Measurements from ENCODE around the gene PITPNM3. TPM values are rescaled to one million over a fixed set of nuclear protein-coding genes. Genes with fewer than 3 reads are reported as not detected.

PITPNM3 gene
- total and polyA plus RNA-seq, 2 of the 8 experiments (the other 6 are each of a cell fraction or from before 2014, with no cell fraction given): 1.7 to 3.1 TPM

DNA sequence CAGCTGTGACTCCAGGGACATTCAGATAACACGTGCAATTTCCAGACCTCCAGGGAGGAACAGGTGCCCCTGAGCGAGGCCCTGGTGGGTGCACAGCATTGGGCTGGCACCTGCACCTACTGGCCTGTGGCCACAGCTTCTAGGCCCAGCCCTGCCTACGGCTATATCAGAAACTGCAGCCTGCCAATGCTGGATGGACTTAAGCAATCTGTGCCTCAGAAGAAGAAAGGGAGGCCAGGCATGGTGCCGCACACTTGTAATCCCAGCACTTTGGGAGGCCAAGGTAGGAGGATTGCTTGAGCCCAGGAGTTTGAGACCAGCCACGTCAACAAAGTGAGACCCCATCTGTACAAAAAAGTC lies 12.4 kb downstream of the PITPNM3 start:
- Histone ChIP-seq H3K79me2 (ENCODE audit: control insufficient read depth in 1 of 2, insufficient read depth in 2 of 2, low read length in 2 of 2) (no peaks in the 10 kb centered on the region), H2BK5ac (ENCODE audit: low read depth, low read length) (no peak overlapping the region), H3K4ac (replicated peaks; ENCODE audit: insufficient read length, low read depth, low read length) (no peak overlapping the region), H3K23me2 (ENCODE audit: low read depth, low read length) (no peaks in the 10 kb centered on the region; the same call in 1 of the 2 replicates), H3K79me1 (ENCODE audit: low read depth, low read length) (no peaks in the 10 kb centered on the region; the same call in 1 of the 2 replicates), H2BK15ac (ENCODE audit: low read length) (no peak overlapping the region), H3K56ac (replicated peaks; ENCODE audit: insufficient read length, low read depth, low read length) (no peak overlapping the region), H2AK5ac (ENCODE audit: low read depth, low read length) (no peak overlapping the region), H2BK12ac (ENCODE audit: low read depth, low read length) (no peak overlapping the region), H3K27ac (ENCODE audit: low read depth, low read length) (no peak overlapping the region), H3K36me3 (ENCODE audit: control insufficient read depth in 2 of 4, insufficient read depth in 4 of 4, low read length in 3 of 4) (no peaks in the 10 kb centered on the region), H4K91ac (replicated peaks; ENCODE audit: insufficient read length, low read length) (no peak overlapping the region), H3K9me3 (ENCODE audit: insufficient read depth in 2 of 2, low read depth in 1 of 2, low read length in 1 of 2) (peaks cover 0 to 3% of the 10 kb centered on the region in 2 experiments; a peak in 1 of 4 replicates), H3K4me2 (ENCODE audit: insufficient read depth in 1 of 2, low read depth in 2 of 2, low read length in 2 of 2) (no peak overlapping the region; a peak in 1 of 4 replicates), H3K4me1 (replicated peaks in 1 of 4; ENCODE audit: control insufficient read depth in 3 of 4, insufficient read depth in 4 of 4, low read length in 3 of 4) (peaks cover 0 to 9% (median 3%) of the 10 kb centered on the region in 4 experiments; a peak in 6 of 7 replicates), H4K20me1 (replicated peaks in 1 of 2; ENCODE audit: control insufficient read depth in 1 of 2, insufficient read depth in 2 of 2, low read length in 2 of 2) (no peaks in the 10 kb centered on the region), H3K23ac (ENCODE audit: insufficient read length) (no peak overlapping the region), H4K8ac (ENCODE audit: extremely low read depth, insufficient read depth, low read length) (no peak overlapping the region), H4K5ac (ENCODE audit: insufficient read length, low read depth, low read length) (no peak overlapping the region), H3K9ac (replicated peaks in 1 of 4; ENCODE audit: extremely low read depth in 1 of 4, low read depth in 3 of 4, low read length in 3 of 4) (no peak overlapping the region), H3K14ac (ENCODE audit: insufficient read length) (no peak overlapping the region), H3K4me3 (ENCODE audit: extremely low read depth in 1 of 4, insufficient read depth in 2 of 4, low read depth in 3 of 4, low read length in 4 of 4) (no peak overlapping the region), H2AFZ (ENCODE audit: low read length) (no peak overlapping the region), H2BK20ac (ENCODE audit: low read length) (no peak overlapping the region), H3K27me3 (replicated peaks in 1 of 4; ENCODE audit: control insufficient read depth in 3 of 4, extremely low read depth in 1 of 4, insufficient read depth in 3 of 4, low read length in 3 of 4) (0 out of 7 replicates have a peak, but pooled peaks cover 0 to 4% (median 0%) of the 10 kb centered on the region in 4 experiments), H3K18ac (ENCODE audit: extremely low read depth, low read length) (no peak overlapping the region), H2BK120ac (replicated peaks; ENCODE audit: low read depth, low read length) (no peak overlapping the region)
- POLR2A ChIA-PET (ENCODE audit: partially characterized antibody): interaction anchor here (1.1 kb wide), 1 partner anchor 14 kb away, joined by 3 read pairs; no protein-coding TSS in a partner anchor
- FAIRE-seq (no peak), DNase-seq (ENCODE audit: low read depth in 1 of 2, low spot score in 2 of 2) (no peak)
- TF ChIP-seq SIRT6 (IDR thresholded peaks at IDR 0.05; ENCODE audit: low read length): no peak
- no peak for TF ChIP-seq TAF7 (optimal IDR thresholded peaks at IDR 0.05; ENCODE audit: borderline replicate concordance, low read depth, low read length)
- no peak for TF ChIP-seq TBP (IDR thresholded peaks at IDR 0.05; ENCODE audit: low read depth, low read length)
- no peak for TF ChIP-seq RNF2 (IDR thresholded peaks at IDR 0.05; ENCODE audit: borderline replicate concordance, low read depth, low read length, missing control alignments, poor library complexity, severe bottlenecking)
- no peak for TF ChIP-seq SIX5 (IDR thresholded peaks at IDR 0.05; ENCODE audit: low read depth, low read length)
- no peak for TF ChIP-seq SUZ12 (IDR thresholded peaks at IDR 0.05; ENCODE audit: low read length)
- no peak for TF ChIP-seq GABPA (IDR thresholded peaks at IDR 0.05; ENCODE audit: borderline replicate concordance, insufficient read depth, low read length)
- WGBS, 2 experiments (ENCODE audit: extremely low coverage in 1 of 2, insufficient coverage in 1 of 2, insufficient read length in 1 of 2, insufficient replicate concordance in 2 of 2, low coverage in 1 of 2, low lambda C conversion rate in 2 of 2, missing lambda C conversion rate in 1 of 2): 93% methylated on average over 5 of the region's 5 CpGs; no CpG with 5 or more reads in 1 of the 2 experiments
- CTCF ChIA-PET (ENCODE audit: partially characterized antibody): interaction anchor here (1.0 kb wide), 1 partner anchor 122 kb away, joined by 3 read pairs; no protein-coding TSS in a partner anchor
